IPS DF 6.9 (cell line): ENCODE results near the gene MYOC.
"Not testable (repeated sequence)": the region's sequence is repeated elsewhere in the genome, so short reads cannot be mapped to it uniquely, and the experiment has no call there.

Source experiments
- DNase-seq: peaks from one replicate; pipeline ENCODE4 v3.0.0-alpha.2; 2013; ENCODE audit warnings: low read depth, low spot score
- H3K27ac ChIP-seq: one replicate; pipeline ENCODE4 v1.5.1; 2013; ENCODE audit warnings: low read length, control low read depth
- H3K27me3 ChIP-seq: 2 replicates; pipeline ENCODE4 v1.6.1; 2013; ENCODE audit warnings: mild to moderate bottlenecking, low read length; ENCODE audit not compliant: control insufficient read depth, insufficient read depth
- H3K36me3 ChIP-seq: 2 replicates; pipeline ENCODE4 v1.6.1; 2013; ENCODE audit warnings: low read length; ENCODE audit not compliant: control insufficient read depth, insufficient read depth
- H3K4me1 ChIP-seq: 2 replicates; pipeline ENCODE4 v1.6.1; 2013; ENCODE audit warnings: low read length; ENCODE audit not compliant: control insufficient read depth, insufficient read depth
- H3K4me3 ChIP-seq: 2 replicates; pipeline ENCODE4 v1.5.1; 2013; ENCODE audit warnings: mild to moderate bottlenecking, low read length
- H3K9me3 ChIP-seq: 2 replicates; pipeline ENCODE4 v1.6.1; 2013; ENCODE audit warnings: low read length, inconsistent platforms; ENCODE audit not compliant: control insufficient read depth, insufficient read depth
- WGBS: extraction: QIAGEN DNeasy Blood & Tissue Kit; methylation state at CpG from one replicate; pipeline ENCODE4 v1.1.7; 2013; ENCODE audit warnings: mixed read lengths, missing lambda C conversion rate; ENCODE audit not compliant: insufficient read length, insufficient coverage; 5-methylcytosine and 5-hydroxymethylcytosine counted together

Gene MYOC

GRCh38 chr1:171635661-171636060 lies 16.8 kb downstream of the MYOC start:
- Histone ChIP-seq H3K27me3 (no peaks in the 10 kb centered on the region), H3K4me3 (no peak overlapping the region), H3K9me3 (no peaks in the 10 kb centered on the region), H3K4me1 (no peaks in the 10 kb centered on the region), H3K36me3 (no peaks in the 10 kb centered on the region), H3K27ac (no peak overlapping the region)
- no CpG with 5 or more reads among the region's 2 CpGs for WGBS
- no peak for DNase-seq

DNA sequence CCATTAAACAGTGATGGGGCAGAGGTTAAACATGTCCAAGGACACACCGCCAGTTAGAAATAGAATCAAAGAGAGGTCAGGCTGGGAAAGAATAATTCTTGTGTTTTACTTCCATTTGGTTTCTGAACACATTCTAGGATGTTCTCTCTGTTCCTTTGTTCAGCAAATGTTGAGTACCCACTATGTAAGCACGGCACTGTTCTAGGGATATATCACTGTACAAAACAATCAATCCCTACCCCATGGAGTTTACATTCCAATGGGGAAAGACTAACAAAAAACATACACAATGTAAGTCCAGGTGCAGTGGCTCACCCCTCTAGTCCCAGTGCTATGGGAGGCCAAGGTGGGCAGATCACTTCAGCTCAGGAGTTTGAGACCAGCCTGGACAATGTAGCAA lies 24.3 kb downstream of the MYOC start:
- Histone ChIP-seq H3K27ac (no peak overlapping the region), H3K36me3 (no peaks in the 10 kb centered on the region), H3K27me3 (no peaks in the 10 kb centered on the region), H3K9me3 (no peaks in the 10 kb centered on the region), H3K4me1 (no peaks in the 10 kb centered on the region), H3K4me3 (no peak overlapping the region)
- WGBS: no CpG with 5 or more reads among the region's 2 CpGs
- no peak for DNase-seq

GRCh38 chr1:171627020-171627419 lies 25.5 kb downstream of the MYOC start:
- Histone ChIP-seq H3K36me3 (no peaks in the 10 kb centered on the region), H3K9me3 (no peaks in the 10 kb centered on the region), H3K27ac (no peak overlapping the region), H3K27me3 (no peaks in the 10 kb centered on the region), H3K4me3 (no peak overlapping the region), H3K4me1 (no peaks in the 10 kb centered on the region)
- no peak for DNase-seq
- WGBS: no CpG with 5 or more reads among the region's 5 CpGs

- H3K9me3 ChIP-seq: no peaks in the 10 kb centered on the region
- H3K27ac ChIP-seq: no peak overlapping the region
- no peaks in the 10 kb centered on the region for H3K4me1 ChIP-seq
- no peaks in the 10 kb centered on the region for H3K27me3 ChIP-seq
- no peaks in the 10 kb centered on the region for H3K36me3 ChIP-seq
- DNase-seq: no peak
- no peak overlapping the region for H3K4me3 ChIP-seq
- WGBS: no CpG with 5 or more reads among the region's 1 CpG
Measured at GRCh38 chr1:171625225-171625624, 27.3 kb downstream of the MYOC start.

DNA sequence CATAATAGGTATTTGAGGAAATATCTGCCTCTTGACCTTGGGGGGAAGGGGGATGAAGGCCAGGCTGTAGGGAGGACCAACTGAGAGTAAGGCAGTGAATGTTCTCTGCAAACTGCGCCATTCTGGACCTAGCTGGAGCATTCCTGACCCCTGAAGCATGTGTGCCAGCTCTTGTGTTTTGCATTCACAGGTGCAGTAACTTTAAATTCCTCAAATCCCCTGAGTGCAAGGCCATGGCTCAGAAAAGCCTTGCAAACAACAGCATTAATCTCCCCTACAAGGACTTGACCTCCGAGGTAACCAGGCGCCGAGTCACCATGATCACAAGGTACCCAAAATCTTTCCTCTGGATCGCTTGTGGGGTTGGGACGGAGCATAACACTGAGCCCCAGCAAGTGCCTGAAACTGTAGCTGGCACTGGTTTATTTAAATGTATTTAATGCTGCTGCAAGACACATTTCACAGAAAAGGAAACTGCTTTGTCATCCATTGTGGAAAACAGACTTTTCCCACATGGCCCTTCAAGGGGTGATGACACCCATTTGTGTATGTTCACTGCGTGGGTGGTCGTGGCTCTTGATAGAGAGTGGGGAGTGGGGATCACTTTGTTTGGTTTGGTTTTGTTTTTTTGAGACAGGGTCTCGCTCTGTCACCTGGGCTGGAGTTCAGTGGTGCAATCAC lies 28.7 kb downstream of the MYOC start:
- H3K4me1 ChIP-seq: no peaks in the 10 kb centered on the region
- no peak for DNase-seq
- WGBS: no CpG with 5 or more reads among the region's 9 CpGs
- no peaks in the 10 kb centered on the region for H3K27me3 ChIP-seq
- H3K36me3 ChIP-seq: no peaks in the 10 kb centered on the region
- no peak overlapping the region for H3K27ac ChIP-seq
- no peak overlapping the region for H3K4me3 ChIP-seq
- H3K9me3 ChIP-seq: no peaks in the 10 kb centered on the region

DNA sequence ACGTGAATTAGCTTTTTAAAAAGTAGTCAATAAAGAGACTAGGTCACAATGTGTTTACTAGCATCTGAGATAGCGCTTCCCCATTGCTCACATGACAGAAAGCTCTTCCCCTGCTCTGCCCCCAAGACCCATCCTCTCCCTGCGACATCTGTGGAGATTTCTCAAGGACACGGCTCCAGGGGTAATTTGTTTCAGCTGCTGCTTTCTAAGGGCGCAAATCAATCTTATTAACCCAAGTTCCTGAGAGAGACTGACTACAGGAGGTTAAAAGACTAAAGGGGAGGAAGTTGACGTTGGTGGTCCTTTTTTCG lies 30.4 kb downstream of the MYOC start, which contains the start of gene MYOCOS:
Gene MYOCOS (plus strand): TSS at position 92 of the 311 bp plus-strand sequence. CDS start 1,641 bp downstream, outside the sequence.
- no peaks in the 10 kb centered on the region for H3K9me3 ChIP-seq
- H3K36me3 ChIP-seq: no peaks in the 10 kb centered on the region
- no CpG with 5 or more reads among the region's 7 CpGs for WGBS

GRCh38 chr1:171616586-171616985 lies 35.9 kb downstream of the MYOC start:
- Histone ChIP-seq H3K9me3 (no peaks in the 10 kb centered on the region), H3K36me3 (no peaks in the 10 kb centered on the region), H3K4me1 (no peaks in the 10 kb centered on the region), H3K27me3 (no peaks in the 10 kb centered on the region), H3K4me3 (no peak overlapping the region), H3K27ac (no peak overlapping the region)
- DNase-seq: no peak
- WGBS: no CpG with 5 or more reads among the region's 2 CpGs

More for the DNA sequence above, 30.4 kb downstream of the MYOC start, which contains the start of gene MYOCOS:
- no peaks in the 10 kb centered on the region for H3K27me3 ChIP-seq
- H3K4me1 ChIP-seq: no peaks in the 10 kb centered on the region
- no peak within 1 kb of the TSS for H3K4me3 ChIP-seq
- no peak for DNase-seq
- H3K27ac ChIP-seq: no peak within 1 kb of the TSS

GRCh38 chr1:171615122-171615906 lies 37.2 kb downstream of the MYOC start:
- WGBS: no CpG with 5 or more reads among the region's 14 CpGs
- not testable (repeated sequence) for H3K4me3 ChIP-seq, H3K27me3 ChIP-seq, DNase-seq, H3K27ac ChIP-seq, H3K9me3 ChIP-seq, H3K36me3 ChIP-seq, H3K4me1 ChIP-seq

- H3K9me3 ChIP-seq: no peaks in the 10 kb centered on the region
- no peak overlapping the region for H3K4me3 ChIP-seq
- DNase-seq: no peak
- no peaks in the 10 kb centered on the region for H3K27me3 ChIP-seq
- H3K27ac ChIP-seq: no peak overlapping the region
- H3K36me3 ChIP-seq: no peaks in the 10 kb centered on the region
- no peaks in the 10 kb centered on the region for H3K4me1 ChIP-seq
- no CpG with 5 or more reads among the region's 1 CpG for WGBS
Measured at GRCh38 chr1:171613282-171613681, 39.2 kb downstream of the MYOC start.

GRCh38 chr1:171611306-171611705 lies 41.2 kb downstream of the MYOC start:
- H3K36me3 ChIP-seq: no peaks in the 10 kb centered on the region
- no peak overlapping the region for H3K4me3 ChIP-seq
- no peak overlapping the region for H3K27ac ChIP-seq
- no peaks in the 10 kb centered on the region for H3K9me3 ChIP-seq
- WGBS: no CpG with 5 or more reads among the region's 2 CpGs
- H3K4me1 ChIP-seq: no peaks in the 10 kb centered on the region
- H3K27me3 ChIP-seq: no peaks in the 10 kb centered on the region
- DNase-seq: no peak

- Histone ChIP-seq H3K27me3 (no peaks in the 10 kb centered on the region), H3K9me3 (no peaks in the 10 kb centered on the region), H3K4me1 (no peaks in the 10 kb centered on the region), H3K4me3 (no peak overlapping the region), H3K36me3 (no peaks in the 10 kb centered on the region), H3K27ac (no peak overlapping the region)
- no CpG with 5 or more reads among the region's 2 CpGs for WGBS
- no peak for DNase-seq
Measured at GRCh38 chr1:171610385-171610784, 42.1 kb downstream of the MYOC start.
